Osteoblast (primary cell): Measurements from ENCODE around the gene ABCA13. TPM values are rescaled to one million over a fixed set of nuclear protein-coding genes. Genes with fewer than 3 reads are reported as not detected.

Experiments used
- DNase-seq: peaks from one replicate; pipeline ENCODE4 v3.0.0; 2011; ENCODE audit warnings: low spot score, mixed read lengths; ENCODE audit not compliant: insufficient read length; ENCODE audit errors: missing footprints
- H2AFZ ChIP-seq: 2 replicates; pipeline ENCODE4 v1.6.0; 2011; ENCODE audit warnings: mild to moderate bottlenecking, low read length
- H3K27ac ChIP-seq: 2 replicates; pipeline ENCODE4 v1.5.1; 2011; ENCODE audit warnings: mild to moderate bottlenecking, low read depth, low read length, moderate library complexity
- H3K27me3 ChIP-seq: 2 replicates; pipeline ENCODE4 v1.6.0; 2012; ENCODE audit warnings: mild to moderate bottlenecking, control low read depth, inconsistent platforms, low read length, moderate library complexity; ENCODE audit not compliant: insufficient read depth
- H3K36me3 ChIP-seq: 2 replicates; pipeline ENCODE4 v1.5.1; 2011; ENCODE audit warnings: mild to moderate bottlenecking, low read length, control low read depth, moderate library complexity; ENCODE audit not compliant: insufficient read depth
- H3K4me1 ChIP-seq: 2 replicates; pipeline ENCODE4 v1.5.1; 2011; ENCODE audit warnings: mild to moderate bottlenecking, low read length, control low read depth, moderate library complexity; ENCODE audit not compliant: insufficient read depth
- H3K4me2 ChIP-seq: 2 replicates; pipeline ENCODE4 v1.6.0; 2011; ENCODE audit warnings: mild to moderate bottlenecking, low read length; ENCODE audit not compliant: insufficient read depth
- H3K4me3 ChIP-seq: fragments of 200-600 bp; sonication (generic); 3 replicates; pipeline ENCODE4 v1.5.1; 2012; ENCODE audit warnings: mild to moderate bottlenecking, low read length, inconsistent platforms; ENCODE audit not compliant: insufficient read depth
- H3K79me2 ChIP-seq: 2 replicates; pipeline ENCODE4 v1.6.0; 2012; ENCODE audit warnings: mild to moderate bottlenecking, low read length, control low read depth, inconsistent platforms; ENCODE audit not compliant: insufficient read depth
- H3K9me3 ChIP-seq: 2 replicates; pipeline ENCODE4 v1.5.1; 2011; ENCODE audit warnings: low read depth, low read length, control low read depth
- H4K20me1 ChIP-seq: 2 replicates; pipeline ENCODE4 v1.6.0; 2012; ENCODE audit warnings: mild to moderate bottlenecking, low read length, control low read depth; ENCODE audit not compliant: insufficient read depth
- CTCF ChIP-seq: IDR thresholded peaks from 2 replicates; pipeline ENCODE4 v1.5.1; 2011; ENCODE audit warnings: mild to moderate bottlenecking, low read depth, low read length, moderate library complexity; ENCODE audit errors: extremely low read depth
- total RNA-seq: library from RNA; depleted of rRNA; stranded (reverse); fragments of >200 nt; gene quantifications from 2 replicates; pipeline ENCODE4 v1.2.3, GENCODE V29; 2012

ABCA13 gene
- total RNA-seq, 1 donor, result 3.6 TPM

GRCh38 chr7:48279420-48279819 lies 108.2 kb downstream of the ABCA13 start:
- no peaks in the 10 kb centered on the region for H4K20me1 ChIP-seq
- DNase-seq, result no peak
- H3K4me1 ChIP-seq, result peaks cover 8% of the 10 kb centered on the region
- H3K36me3 ChIP-seq, result no peaks in the 10 kb centered on the region
- H3K27me3 ChIP-seq, result no peaks in the 10 kb centered on the region
- H3K79me2 ChIP-seq, result no peaks in the 10 kb centered on the region
- H2AFZ ChIP-seq, result no peak overlapping the region
- TF ChIP-seq CTCF, result no peak
- no peak overlapping the region for H3K27ac ChIP-seq
- H3K4me2 ChIP-seq, result peak overlapping the region; percentile 27
- H3K4me3 ChIP-seq, result no peak overlapping the region
- H3K9me3 ChIP-seq, result no peaks in the 10 kb centered on the region

- no peaks in the 10 kb centered on the region for H3K9me3 ChIP-seq
- H3K27ac ChIP-seq, result no peak overlapping the region
- H3K79me2 ChIP-seq, result no peaks in the 10 kb centered on the region
- DNase-seq, result no peak
- no peaks in the 10 kb centered on the region for H4K20me1 ChIP-seq
- H3K4me3 ChIP-seq, result no peak overlapping the region
- no peak overlapping the region for H2AFZ ChIP-seq
- no peak for TF ChIP-seq CTCF
- H3K4me2 ChIP-seq, result peak overlapping the region; percentile 27
- H3K27me3 ChIP-seq, result no peaks in the 10 kb centered on the region
- H3K36me3 ChIP-seq, result no peaks in the 10 kb centered on the region
- peaks cover 8% of the 10 kb centered on the region for H3K4me1 ChIP-seq
These were observed 108.8 kb downstream of the ABCA13 start for GRCh38 chr7:48280100-48280499.

GRCh38 chr7:48285373-48285772 lies 114.1 kb downstream of the ABCA13 start:
- no peak for TF ChIP-seq CTCF
- no peaks in the 10 kb centered on the region for H3K36me3 ChIP-seq
- H3K79me2 ChIP-seq, result no peaks in the 10 kb centered on the region
- H3K4me2 ChIP-seq, result no peak overlapping the region
- H3K4me3 ChIP-seq, result no peak overlapping the region
- H4K20me1 ChIP-seq, result no peaks in the 10 kb centered on the region
- DNase-seq, result no peak
- no peak overlapping the region for H2AFZ ChIP-seq
- no peak overlapping the region for H3K27ac ChIP-seq
- no peaks in the 10 kb centered on the region for H3K27me3 ChIP-seq
- peaks cover under 1% of the 10 kb centered on the region for H3K4me1 ChIP-seq
- H3K9me3 ChIP-seq, result no peaks in the 10 kb centered on the region

DNA sequence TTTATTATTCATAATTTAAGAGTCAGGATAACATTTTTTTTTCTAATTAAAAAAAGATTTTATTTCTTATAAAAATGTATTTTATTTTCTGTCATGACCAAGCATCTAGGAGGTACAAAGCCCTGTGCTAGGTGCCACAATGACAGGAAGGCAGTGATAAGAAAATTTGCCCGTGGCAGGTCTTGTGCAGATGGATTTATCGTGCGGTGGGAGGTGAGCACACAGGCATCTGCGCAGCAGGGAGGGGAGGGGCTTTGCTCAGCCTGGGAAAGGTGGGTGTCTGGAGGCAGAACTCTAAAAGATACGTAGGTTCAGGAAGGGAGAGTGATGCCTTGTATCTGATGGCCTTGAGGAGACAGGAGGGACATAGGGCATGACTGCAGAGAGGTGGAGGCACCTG lies 115.6 kb downstream of the ABCA13 start:
- Histone ChIP-seq H3K79me2 (no peaks in the 10 kb centered on the region), H3K4me1 (no peaks in the 10 kb centered on the region), H3K4me2 (no peak overlapping the region), H3K9me3 (no peaks in the 10 kb centered on the region), H3K4me3 (no peak overlapping the region), H3K27me3 (no peaks in the 10 kb centered on the region), H3K36me3 (no peaks in the 10 kb centered on the region), H4K20me1 (no peaks in the 10 kb centered on the region), H2AFZ (no peak overlapping the region), H3K27ac (no peak overlapping the region)
- DNase-seq, result no peak
- no peak for TF ChIP-seq CTCF
